ENCODE results near the gene ZFR. TPM values are rescaled to one million over a fixed set of nuclear protein-coding genes. Genes with fewer than 3 reads are reported as not detected.

ZFR gene
- total and polyA plus RNA-seq, 9 of the 15 experiments (the other 6 are each of a cell fraction or from before 2014, with no cell fraction given) = 35.5 to 108 (median 71.1) TPM

GRCh38 chr5:32390819-32391591, 53.5 kb downstream of the ZFR start (continued):
- TF ChIP-seq DLX4 (CRISPR knock-in tag; IDR thresholded peaks at IDR 0.05) (no peak), ZNF592 (IDR thresholded peaks at IDR 0.05) (peak; percentile 53; the same call in 1 of the 2 replicates), NFE2L1 (tag; IDR thresholded peaks at IDR 0.05; ENCODE audit: borderline replicate concordance, low read depth) (no peak), REST (IDR thresholded peaks at IDR 0.05; ENCODE audit: borderline replicate concordance) (peak; percentile 90), REST (CRISPR knock-in tag; IDR thresholded peaks at IDR 0.05; ENCODE audit: low read depth) (peak; percentile 85), MCM2 (IDR thresholded peaks at IDR 0.05; ENCODE audit: low read depth) (no peak), ATF7 (IDR thresholded peaks at IDR 0.05) (peak; percentile 89), MAFG (tag; conservative IDR thresholded peaks at IDR 0.05) (peak; percentile 41; the same call in 1 of the 2 replicates)
